Adrenal gland (tissue), 12 donors: ENCODE results near the gene S100A5. TPM values are rescaled to one million over a fixed set of nuclear protein-coding genes. Genes with fewer than 3 reads are reported as not detected.

Experiments
- DNase-seq, 7 donors: peaks; one replicate each; pipeline ENCODE4 v3.0.0-alpha.2; 2019 to 2020
- H3K27ac ChIP-seq, 5 donors: fragments of 200-600 bp; sonication (generic) in 4 of 5; 1 replicate in 3 of 5; 2 replicates in 2 of 5; pipeline versions ENCODE4 v1.5.1 to v1.8.0; 2016 to 2020; ENCODE audit warnings: mild to moderate bottlenecking in 1 of 5
- H3K27me3 ChIP-seq: fragments of 200-600 bp; 2 replicates; pipeline ENCODE4 v1.8.0; 2021
- H3K36me3 ChIP-seq, 2 donors: fragments of 200-600 bp; replicated peaks in 1 of 2; 1 replicate in 1 of 2; 2 replicates in 1 of 2; pipeline versions ENCODE4 v1.5.1 to v1.8.0; 2018 to 2022
- H3K4me1 ChIP-seq, 2 donors: fragments of 200-600 bp; replicated peaks in 1 of 2; 1 replicate in 1 of 2; 2 replicates in 1 of 2; pipeline versions ENCODE4 v1.5.1 to v1.8.0; 2018 to 2021
- H3K4me3 ChIP-seq, 4 donors: fragments of 200-600 bp; sonication (generic) in 3 of 4; one replicate each; pipeline ENCODE4 v1.5.1; 2016 to 2018
- H3K9me3 ChIP-seq, 3 donors: fragments of 200-600 bp; sonication (generic) in 1 of 3; replicated peaks in 1 of 3; 1 replicate in 2 of 3; 2 replicates in 1 of 3; pipeline versions ENCODE4 v1.5.1 to v1.8.0; 2016 to 2021
- CTCF ChIP-seq, 6 experiments: fragments of 450-650 bp in 4 of 6; fragments of 200-600 bp in 2 of 6; sonication (generic) in 1 of 6; IDR thresholded peaks; 1 replicate in 5 of 6; 2 replicates in 1 of 6; pipeline versions ENCODE4 v1.5.1 to v1.8.0; 2016 to 2021; ENCODE audit warnings: antibody characterized with exemption in 6 of 6, mild to moderate bottlenecking in 2 of 6, moderate library complexity in 1 of 6
- POLR2A ChIP-seq, 2 donors: fragments of 450-650 bp; IDR thresholded peaks; one replicate each; pipeline ENCODE4 v1.6.1; 2017; ENCODE audit warnings: antibody characterized with exemption in 2 of 2, mild to moderate bottlenecking in 2 of 2, moderate library complexity in 1 of 2
- WGBS, 4 donors: extraction: QIAGEN DNeasy Blood & Tissue Kit in 2 of 4; methylation state at CpG; one replicate each; pipeline versions ENCODE4 v1.1.5 to v1.1.7; 2013 to 2017; 5-methylcytosine and 5-hydroxymethylcytosine counted together
- intact Hi-C, 2 donors: fragments of 100-400 bp; cut with DNase I; formaldehyde crosslinking; loops; one replicate each; pipeline versions ENCODE4 v1.14.1 to v1.15.0; 2022 to 2023
- polyA plus RNA-seq, 3 donors: library from polyadenylated mRNA; stranded (reverse); fragments of 200-250 nt in 2 of 3; fragments of 350-450 nt in 1 of 3; fragmentation: Illumina TruSeq in 1 of 3; extraction: RNeasy Lipid Tissue Mini Kit (QIAGEN cat#74804) in 1 of 3; gene quantifications; one replicate each; pipeline ENCODE4 v1.2.3, GENCODE V29; 2013 to 2014
- total RNA-seq, 9 donors: library from RNA; depleted of rRNA in 4 of 9; stranded (reverse); fragments of >200 nt in 4 of 9; fragments of 120-200 nt in 1 of 9; fragmentation: NEBNext Ultra II Directional in 1 of 9; extraction: Animal tissue kit (Norgen Biotek cat#: 25700) in 1 of 9; gene quantifications; one replicate each; pipeline versions ENCODE4 v1.1.0 to v1.2.4, GENCODE V29; 2013 to 2023
- donor health status: healthy with polysubstance abuse.
- donor health status: Bipolar disorder and iron deficiency.
- donor health status: DM: yes; HTN: yes; CAD: no.
- donor health status: DM: no; HTN: no; CAD: no.
- donor health status: DM: no; HTN: no; CAD: no.
- donor health status: DM: yes; HTN: yes; CAD: no.

Gene S100A5
- total and polyA plus RNA-seq, 12 donors = 0.17 TPM; not detected in 11

- peaks cover 37 to 47% of the 10 kb centered on the region in 2 donors for H3K4me1 ChIP-seq
- intact Hi-C loops = loop anchor here in 1 of 2 donors (5.0 kb wide), 1 partner anchor 38 kb away; no protein-coding TSS in a partner anchor
- peak overlapping the region in 3 of 5 donors; percentile 7 to 57 (median 51) for H3K27ac ChIP-seq
Observed at GRCh38 chr1:153549741-153550397, 9.1 kb upstream of the S100A5 start.

GRCh38 chr1:153548722-153549688 lies 8.3 kb upstream of the S100A5 start, which contains the start of gene S100A3:
TSS of gene S100A3 (minus strand) at chr1:153549258. CDS start at chr1:153548485, 773 bp downstream.
- Histone ChIP-seq H3K9me3 (no peaks in the 10 kb centered on the region), H3K27me3 (no peaks in the 10 kb centered on the region), H3K27ac (peak within 1 kb of the TSS in 3 of 5 donors; percentile 7 to 57 (median 51)), H3K4me1 (peaks cover 41 to 47% of the 10 kb centered on the region in 2 donors), H3K4me3 (no peak within 1 kb of the TSS), H3K36me3 (no peaks in the 10 kb centered on the region)
- TF ChIP-seq POLR2A (IDR thresholded peaks at IDR 0.05) = no peak
- peak in 3 of 6 experiments; percentile 7 to 12 (median 10) for TF ChIP-seq CTCF (IDR thresholded peaks at IDR 0.05)
- intact Hi-C loops = no loop called here
- DNase-seq = peak; percentile 70 to 92 (median 80)
- WGBS, 4 donors = 61 to 78% (median 69%) methylated on average over 10 to 14 of the region's 14 CpGs

More at GRCh38 chr1:153549741-153550397, 9.1 kb upstream of the S100A5 start:
- WGBS, 4 donors = 81 to 91% (median 84%) methylated on average over 4 to 6 of the region's 6 CpGs
- Histone ChIP-seq H3K36me3 (no peaks in the 10 kb centered on the region), H3K9me3 (no peaks in the 10 kb centered on the region), H3K4me3 (no peak overlapping the region), H3K27me3 (no peaks in the 10 kb centered on the region)
- DNase-seq = peak in 1 of 7 donors; percentile 7
- TF ChIP-seq POLR2A (IDR thresholded peaks at IDR 0.05) (no peak), CTCF (IDR thresholded peaks at IDR 0.05) (no peak)

- peak in 1 of 7 donors; percentile 8 for DNase-seq
- no peaks in the 10 kb centered on the region for H3K9me3 ChIP-seq
- H3K27me3 ChIP-seq = no peaks in the 10 kb centered on the region
- TF ChIP-seq CTCF (IDR thresholded peaks at IDR 0.05) (no peak), POLR2A (IDR thresholded peaks at IDR 0.05) (no peak)
- H3K4me3 ChIP-seq = no peak overlapping the region
- no peaks in the 10 kb centered on the region for H3K36me3 ChIP-seq
- WGBS, 4 donors = 87 to 90% (median 89%) methylated on average over 13 to 19 of the region's 19 CpGs
- peaks cover 34 to 42% of the 10 kb centered on the region in 2 donors for H3K4me1 ChIP-seq
- no peak overlapping the region for H3K27ac ChIP-seq
- intact Hi-C loops = no loop called here
Observed at GRCh38 chr1:153547560-153548551, 7.1 kb upstream of the S100A5 start.
